NB4 (cell line): Measurements from ENCODE around the gene BMPER.

Experiments
- CTCF ChIP-seq: IDR thresholded peaks from one replicate; pipeline ENCODE4 v1.5.1; 2012; ENCODE audit warnings: low read depth, low read length
- MYC ChIP-seq: IDR thresholded peaks from 2 replicates; pipeline ENCODE4 v1.6.1; 2011; ENCODE audit warnings: low read depth, low read length
- POLR2A ChIP-seq: IDR thresholded peaks from 2 replicates; pipeline ENCODE4 v1.6.1; 2011; ENCODE audit warnings: mild to moderate bottlenecking; ENCODE audit not compliant: insufficient read length; ENCODE audit errors: extremely low read depth

- no peak for TF ChIP-seq CTCF
- no peak for TF ChIP-seq MYC
- TF ChIP-seq POLR2A: no peak
Observed at GRCh38 chr7:34104992-34105391, 199.7 kb downstream of the BMPER start.
